OCI-LY1 (cell line): Measurements from ENCODE around the gene TMEM62.

ENCODE experiments used
- H2AFZ ChIP-seq: fragments of 200-600 bp; sonication (generic), shearing (Covaris generic); 2 replicates; pipeline ENCODE4 v1.6.0; 2014; ENCODE audit warnings: antibody characterized with exemption, mild to moderate bottlenecking, low read length
- H3F3A ChIP-seq: fragments of 200-600 bp; sonication (generic), shearing (Covaris generic); 2 replicates; pipeline ENCODE4 v1.6.0; 2014; ENCODE audit warnings: mild to moderate bottlenecking, antibody characterized with exemption, low read length, moderate library complexity; ENCODE audit not compliant: insufficient read depth
- H3K27ac ChIP-seq: fragments of 200-600 bp; sonication (generic); 2 replicates; pipeline ENCODE4 v1.5.1; 2014; ENCODE audit warnings: low read length, mixed run types, mild to moderate bottlenecking, low read depth; ENCODE audit not compliant: poor library complexity, severe bottlenecking
- H3K27me3 ChIP-seq: fragments of 200-600 bp; sonication (generic); 2 replicates; pipeline ENCODE4 v1.6.0; 2014; ENCODE audit warnings: antibody characterized with exemption, mild to moderate bottlenecking, low read length, moderate library complexity; ENCODE audit not compliant: insufficient read depth
- H3K36me3 ChIP-seq: fragments of 200-600 bp; sonication (generic); 2 replicates; pipeline ENCODE4 v1.6.1; 2014; ENCODE audit warnings: mild to moderate bottlenecking, antibody characterized with exemption, low read length, moderate library complexity, mixed read lengths; ENCODE audit not compliant: insufficient read depth
- H3K4me1 ChIP-seq: fragments of 200-600 bp; sonication (generic); 2 replicates; pipeline ENCODE4 v1.5.1; 2014; ENCODE audit warnings: mild to moderate bottlenecking, low read length, moderate library complexity; ENCODE audit not compliant: insufficient read depth, severe bottlenecking
- H3K4me2 ChIP-seq: fragments of 200-600 bp; sonication (generic), shearing (Covaris generic); 2 replicates; pipeline ENCODE4 v1.6.1; 2014; ENCODE audit warnings: low read length
- H3K4me3 ChIP-seq: fragments of 200-600 bp; sonication (generic); 2 replicates; pipeline ENCODE4 v1.5.1; 2014; ENCODE audit warnings: low read length, low read depth, mild to moderate bottlenecking, mixed read lengths; ENCODE audit not compliant: poor library complexity, severe bottlenecking
- H3K79me2 ChIP-seq: fragments of 200-600 bp; shearing (Covaris generic); 2 replicates; pipeline ENCODE4 v1.6.1; 2016; ENCODE audit warnings: mixed run types, low read length, mixed read lengths; ENCODE audit not compliant: insufficient read depth
- H3K9ac ChIP-seq: fragments of 200-600 bp; sonication (generic), shearing (Covaris generic); 2 replicates; pipeline ENCODE4 v1.6.1; 2014; ENCODE audit warnings: mild to moderate bottlenecking, low read length, mixed read lengths
- H3K9me2 ChIP-seq: fragments of 200-600 bp; sonication (generic), shearing (Covaris generic); 2 replicates; pipeline ENCODE4 v1.6.1; 2014; ENCODE audit warnings: low read depth, mild to moderate bottlenecking, low read length, mixed read lengths
- H3K9me3 ChIP-seq: fragments of 200-600 bp; shearing (Covaris generic); 2 replicates; pipeline ENCODE4 v1.6.1; 2014; ENCODE audit warnings: low read length, mixed read lengths
- H4K20me1 ChIP-seq: fragments of 200-600 bp; sonication (generic), shearing (Covaris generic); 2 replicates; pipeline ENCODE4 v1.6.0; 2016; ENCODE audit warnings: mild to moderate bottlenecking, low read length; ENCODE audit not compliant: insufficient read depth
- CTCF ChIP-seq: fragments of 200-600 bp; sonication (generic), shearing (Covaris generic); IDR thresholded peaks from 2 replicates; pipeline ENCODE4 v1.5.1; 2017; ENCODE audit warnings: mild to moderate bottlenecking, antibody characterized with exemption, low read length, moderate library complexity, mixed read lengths
- EZH2 ChIP-seq: fragments of 200-600 bp; sonication (generic), shearing (Covaris generic); IDR thresholded peaks from 2 replicates; pipeline ENCODE4 v1.8.0; 2017; ENCODE audit warnings: borderline replicate concordance, mixed run types, mild to moderate bottlenecking, antibody characterized with exemption, low read length, moderate library complexity, mixed read lengths

TMEM62 gene

GRCh38 chr15:43091859-43092258, 41.5 kb upstream of the TMEM62 start:
- Histone ChIP-seq H3K4me1 (no peaks in the 10 kb centered on the region), H3K27me3 (no peaks in the 10 kb centered on the region), H3K36me3 (peaks cover 48% of the 10 kb centered on the region), H3K4me3 (no peak overlapping the region), H3K9me2 (no peaks in the 10 kb centered on the region), H3K9ac (no peak overlapping the region), H3F3A (no peaks in the 10 kb centered on the region), H3K79me2 (peaks cover 68% of the 10 kb centered on the region), H3K9me3 (no peaks in the 10 kb centered on the region), H3K27ac (no peak overlapping the region), H3K4me2 (no peak overlapping the region), H2AFZ (no peak overlapping the region), H4K20me1 (0 out of 2 replicates have a peak, but pooled peaks cover 2% of the 10 kb centered on the region)
- TF ChIP-seq EZH2 = no peak
- no peak for TF ChIP-seq CTCF

GRCh38 chr15:43093026-43093425, 40.4 kb upstream of the TMEM62 start:
- H3K4me3 ChIP-seq = no peak overlapping the region
- H3K36me3 ChIP-seq = peaks cover 59% of the 10 kb centered on the region
- no peak overlapping the region for H3K9ac ChIP-seq
- H3K79me2 ChIP-seq = peaks cover 61% of the 10 kb centered on the region
- no peak overlapping the region for H3K4me2 ChIP-seq
- no peaks in the 10 kb centered on the region for H3F3A ChIP-seq
- no peaks in the 10 kb centered on the region for H3K27me3 ChIP-seq
- TF ChIP-seq EZH2 = no peak
- TF ChIP-seq CTCF = no peak
- H3K9me3 ChIP-seq = no peaks in the 10 kb centered on the region
- no peak overlapping the region for H2AFZ ChIP-seq
- 0 out of 2 replicates have a peak, but pooled peaks cover 2% of the 10 kb centered on the region for H4K20me1 ChIP-seq
- no peaks in the 10 kb centered on the region for H3K9me2 ChIP-seq
- H3K27ac ChIP-seq = no peak overlapping the region
- no peaks in the 10 kb centered on the region for H3K4me1 ChIP-seq

- H3K27ac ChIP-seq = no peak overlapping the region
- no peaks in the 10 kb centered on the region for H3K9me3 ChIP-seq
- 0 out of 2 replicates have a peak, but pooled peaks cover 2% of the 10 kb centered on the region for H4K20me1 ChIP-seq
- H3K36me3 ChIP-seq = peaks cover 66% of the 10 kb centered on the region
- H3F3A ChIP-seq = no peaks in the 10 kb centered on the region
- no peak for TF ChIP-seq CTCF
- no peak for TF ChIP-seq EZH2
- peaks cover 66% of the 10 kb centered on the region for H3K79me2 ChIP-seq
- no peaks in the 10 kb centered on the region for H3K4me1 ChIP-seq
- no peak overlapping the region for H3K4me2 ChIP-seq
- no peaks in the 10 kb centered on the region for H3K9me2 ChIP-seq
- no peaks in the 10 kb centered on the region for H3K27me3 ChIP-seq
- no peak overlapping the region for H2AFZ ChIP-seq
- no peak overlapping the region for H3K4me3 ChIP-seq
- no peak overlapping the region for H3K9ac ChIP-seq
Observed at GRCh38 chr15:43094416-43095030, 38.9 kb upstream of the TMEM62 start.
